Fibroblast of lung (primary cell): ENCODE measurements around the gene KRTAP4-9. TPM values are rescaled to one million over a fixed set of nuclear protein-coding genes. Genes with fewer than 3 reads are reported as not detected.
"Not testable (repeated sequence)": the region's sequence is repeated elsewhere in the genome, so short reads cannot be mapped to it uniquely, and the experiment has no call there.

Experiments
- DNase-seq, 2 donors: peaks; one replicate each; pipeline versions ENCODE4 v3.0.0 to v3.0.0-alpha.2; 2010; ENCODE audit warnings: low read depth in 2 of 2
- H2AFZ ChIP-seq: 2 replicates; pipeline ENCODE4 v1.5.1; 2012; ENCODE audit warnings: low read length, control low read depth, inconsistent platforms
- H3K27ac ChIP-seq: 2 replicates; pipeline ENCODE4 v1.5.1; 2011; ENCODE audit warnings: low read length, control low read depth; ENCODE audit not compliant: insufficient read depth
- H3K27me3 ChIP-seq: 2 replicates; pipeline ENCODE4 v1.5.1; 2011; ENCODE audit warnings: mild to moderate bottlenecking, low read length; ENCODE audit not compliant: control insufficient read depth, insufficient read depth
- H3K36me3 ChIP-seq: 2 replicates; pipeline ENCODE4 v1.5.1; 2011; ENCODE audit warnings: low read length; ENCODE audit not compliant: control insufficient read depth, insufficient read depth
- H3K4me1 ChIP-seq: 2 replicates; pipeline ENCODE4 v1.5.1; 2011; ENCODE audit warnings: low read length; ENCODE audit not compliant: control insufficient read depth, insufficient read depth; ENCODE audit errors: extremely low read depth
- H3K4me2 ChIP-seq: 2 replicates; pipeline ENCODE4 v1.5.1; 2011; ENCODE audit warnings: low read length, control low read depth; ENCODE audit not compliant: insufficient read depth; ENCODE audit errors: extremely low read depth
- H3K4me3 ChIP-seq, 4 experiments: fragments of 200-600 bp in 1 of 4; sonication (generic) in 1 of 4; replicated peaks in 1 of 4; 2 replicates each; pipeline ENCODE4 v1.5.1; 2011 to 2016; ENCODE audit warnings: low read length in 4 of 4, low read depth in 3 of 4, mild to moderate bottlenecking in 3 of 4, control low read depth in 2 of 4, inconsistent platforms in 1 of 4, mixed read lengths in 1 of 4; ENCODE audit not compliant: insufficient read depth in 1 of 4; ENCODE audit errors: control extremely low read depth in 1 of 4
- H3K79me2 ChIP-seq: 2 replicates; pipeline ENCODE4 v1.5.1; 2012; ENCODE audit warnings: mild to moderate bottlenecking, low read length, inconsistent platforms; ENCODE audit not compliant: control insufficient read depth, insufficient read depth
- H3K9ac ChIP-seq: 2 replicates; pipeline ENCODE4 v1.5.1; 2011; ENCODE audit warnings: mild to moderate bottlenecking, low read length, control low read depth; ENCODE audit not compliant: insufficient read depth
- H3K9me3 ChIP-seq: 2 replicates; pipeline ENCODE4 v1.5.1; 2012; ENCODE audit warnings: low read depth, low read length; ENCODE audit not compliant: control insufficient read depth, insufficient read depth
- H4K20me1 ChIP-seq: 2 replicates; pipeline ENCODE4 v1.5.1; 2011; ENCODE audit warnings: low read length; ENCODE audit not compliant: control insufficient read depth, insufficient read depth; ENCODE audit errors: extremely low read depth
- CTCF ChIP-seq, 2 donors: IDR thresholded peaks in 1 of 2; conservative IDR thresholded peaks in 1 of 2; 1 replicate in 1 of 2; 2 replicates in 1 of 2; pipeline ENCODE4 v1.5.1; 2011 to 2012; ENCODE audit warnings: low read length in 2 of 2, control low read depth in 1 of 2, inconsistent platforms in 1 of 2, low read depth in 1 of 2, mild to moderate bottlenecking in 1 of 2
- EZH2 ChIP-seq: IDR thresholded peaks from 2 replicates; pipeline ENCODE4 v1.5.1; 2012; ENCODE audit warnings: low read length, control low read depth, mild to moderate bottlenecking; ENCODE audit errors: missing control alignments
- polyA plus RNA-seq, 2 donors: library from polyadenylated mRNA; depleted of rRNA in 1 of 2; stranded (reverse) in 1 of 2; unstranded in 1 of 2; fragments of >200 nt; gene quantifications; 2 replicates each; pipeline ENCODE4 v1.2.1, GENCODE V29; 2011 to 2012; ENCODE audit warnings: missing spikeins in 1 of 2
- total RNA-seq: library from RNA; depleted of rRNA; stranded (reverse); fragments of >200 nt; gene quantifications from 2 replicates; pipeline ENCODE4 v1.2.1, GENCODE V29; 2014

Gene KRTAP4-9
- total and polyA plus RNA-seq, 2 donors (not counting 1 experiment from before 2014, with no cell fraction given) = not detected

- Histone ChIP-seq H3K4me2 (no peak overlapping the region), H4K20me1 (no peaks in the 10 kb centered on the region), H3K27ac (no peak overlapping the region), H3K4me1 (peaks cover 2% of the 10 kb centered on the region), H2AFZ (no peak overlapping the region), H3K9ac (no peak overlapping the region), H3K27me3 (no peaks in the 10 kb centered on the region), H3K4me3 (no peak overlapping the region), H3K9me3 (no peaks in the 10 kb centered on the region), H3K79me2 (no peaks in the 10 kb centered on the region), H3K36me3 (no peaks in the 10 kb centered on the region)
- peak in 1 of 2 donors; percentile 75 for DNase-seq
- no peak for TF ChIP-seq CTCF (conservative IDR thresholded peaks at IDR 0.05 in 1 of 2, IDR thresholded peaks at IDR 0.05 in 1 of 2; ENCODE audit: low read depth in 1 of 2, low read length in 2 of 2)
- no peak for TF ChIP-seq EZH2
These were observed 26.8 kb downstream of the KRTAP4-9 start for GRCh38 chr17:41131979-41132378.

- Histone ChIP-seq H3K27me3 (no peaks in the 10 kb centered on the region), H3K4me2 (peak overlapping the region; percentile 13), H3K27ac (no peak overlapping the region)
These were observed 28.9 kb downstream of the KRTAP4-9 start for GRCh38 chr17:41133880-41134735.

GRCh38 chr17:41139865-41140264, 34.7 kb downstream of the KRTAP4-9 start:
- not testable (repeated sequence) for H3K9ac ChIP-seq, H3K79me2 ChIP-seq, H3K9me3 ChIP-seq, H4K20me1 ChIP-seq, H3K36me3 ChIP-seq, H3K4me3 ChIP-seq, H3K27me3 ChIP-seq, H2AFZ ChIP-seq, DNase-seq, H3K27ac ChIP-seq, H3K4me1 ChIP-seq, H3K4me2 ChIP-seq

More at GRCh38 chr17:41133880-41134735, 28.9 kb downstream of the KRTAP4-9 start:
- no peak overlapping the region for H3K4me3 ChIP-seq
- H3K36me3 ChIP-seq = no peaks in the 10 kb centered on the region
- no peak overlapping the region for H3K9ac ChIP-seq
- H3K9me3 ChIP-seq = no peaks in the 10 kb centered on the region
- H4K20me1 ChIP-seq = no peaks in the 10 kb centered on the region
- peak in 1 of 2 donors; percentile 20 for DNase-seq
- H2AFZ ChIP-seq = peak overlapping the region; percentile 62
- TF ChIP-seq CTCF (conservative IDR thresholded peaks at IDR 0.05 in 1 of 2, IDR thresholded peaks at IDR 0.05 in 1 of 2; ENCODE audit: low read depth in 1 of 2, low read length in 2 of 2) (no peak), EZH2 (no peak)
- H3K4me1 ChIP-seq = peaks cover 2% of the 10 kb centered on the region
- H3K79me2 ChIP-seq = no peaks in the 10 kb centered on the region
